Kidney epithelial cell (primary cell): ENCODE measurements around the gene RPRML. TPM values are rescaled to one million over a fixed set of nuclear protein-coding genes. Genes with fewer than 3 reads are reported as not detected.

Source experiments
- DNase-seq: peaks from one replicate; pipeline ENCODE4 v3.0.0-alpha.2; 2010; ENCODE audit warnings: low read depth
- H3K27me3 ChIP-seq: 2 replicates; pipeline ENCODE4 v1.6.0; 2011; ENCODE audit warnings: low read length; ENCODE audit not compliant: control insufficient read depth, insufficient read depth
- H3K36me3 ChIP-seq: 2 replicates; pipeline ENCODE4 v1.5.1; 2011; ENCODE audit warnings: low read length; ENCODE audit not compliant: control insufficient read depth, insufficient read depth
- H3K4me3 ChIP-seq: 2 replicates; pipeline ENCODE4 v1.5.1; 2011; ENCODE audit warnings: low read depth, mild to moderate bottlenecking, control low read depth, low read length
- total RNA-seq: library from RNA; depleted of rRNA; stranded (reverse); fragments of >200 nt; gene quantifications from 2 replicates; pipeline ENCODE4 v1.2.3, GENCODE V29; 2015
- TF ChIP-seq, protein P1 (sequence below): IDR thresholded peaks from 2 replicates; pipeline ENCODE4 v1.5.1; 2011; ENCODE audit warnings: mild to moderate bottlenecking, moderate library complexity, low read length, control low read depth, inconsistent platforms; ENCODE audit not compliant: insufficient read depth, poor library complexity, severe bottlenecking

Gene RPRML
- total RNA-seq, 1 donor from 2014 or later, result not detected

GRCh38 chr17:46951706-46952105, 27.3 kb downstream of the RPRML start:
- DNase-seq, result no peak
- H3K27me3 ChIP-seq, result peaks cover 23% of the 10 kb centered on the region
- TF ChIP-seq, protein P1, sequence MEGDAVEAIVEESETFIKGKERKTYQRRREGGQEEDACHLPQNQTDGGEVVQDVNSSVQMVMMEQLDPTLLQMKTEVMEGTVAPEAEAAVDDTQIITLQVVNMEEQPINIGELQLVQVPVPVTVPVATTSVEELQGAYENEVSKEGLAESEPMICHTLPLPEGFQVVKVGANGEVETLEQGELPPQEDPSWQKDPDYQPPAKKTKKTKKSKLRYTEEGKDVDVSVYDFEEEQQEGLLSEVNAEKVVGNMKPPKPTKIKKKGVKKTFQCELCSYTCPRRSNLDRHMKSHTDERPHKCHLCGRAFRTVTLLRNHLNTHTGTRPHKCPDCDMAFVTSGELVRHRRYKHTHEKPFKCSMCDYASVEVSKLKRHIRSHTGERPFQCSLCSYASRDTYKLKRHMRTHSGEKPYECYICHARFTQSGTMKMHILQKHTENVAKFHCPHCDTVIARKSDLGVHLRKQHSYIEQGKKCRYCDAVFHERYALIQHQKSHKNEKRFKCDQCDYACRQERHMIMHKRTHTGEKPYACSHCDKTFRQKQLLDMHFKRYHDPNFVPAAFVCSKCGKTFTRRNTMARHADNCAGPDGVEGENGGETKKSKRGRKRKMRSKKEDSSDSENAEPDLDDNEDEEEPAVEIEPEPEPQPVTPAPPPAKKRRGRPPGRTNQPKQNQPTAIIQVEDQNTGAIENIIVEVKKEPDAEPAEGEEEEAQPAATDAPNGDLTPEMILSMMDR, result no peak
- no peaks in the 10 kb centered on the region for H3K36me3 ChIP-seq
- H3K4me3 ChIP-seq, result no peak overlapping the region

DNA sequence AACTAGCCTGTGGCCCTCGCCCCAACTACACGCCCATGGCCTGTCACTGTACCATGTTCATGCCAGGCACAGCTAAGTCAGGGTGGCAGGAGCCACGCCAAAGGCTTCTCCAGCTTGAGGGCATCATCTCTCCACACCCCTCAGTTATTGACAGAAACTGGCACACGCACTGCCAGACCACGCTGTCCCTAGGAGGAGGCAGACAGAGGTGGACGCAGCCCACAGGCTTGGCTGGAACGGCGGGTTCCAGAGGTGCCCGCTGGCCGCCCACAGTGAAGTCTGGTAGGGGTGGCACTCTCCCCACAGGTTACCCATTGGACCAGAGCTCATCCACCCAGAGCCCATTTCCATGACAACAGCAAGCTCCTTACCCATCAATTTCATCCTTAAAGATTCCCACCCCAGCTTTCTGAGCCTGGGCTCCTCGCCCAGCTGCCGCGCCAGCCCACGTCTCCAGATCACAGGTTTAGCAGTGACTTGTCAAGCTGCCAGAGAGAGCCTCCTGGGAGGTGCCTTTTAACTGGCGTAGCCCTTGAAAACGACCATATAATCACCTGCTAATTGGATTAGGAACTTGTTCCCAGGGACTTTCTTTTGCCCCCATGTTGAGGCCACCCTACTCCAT, 27.9 kb downstream of the RPRML start:
- Histone ChIP-seq H3K36me3 (no peaks in the 10 kb centered on the region), H3K4me3 (no peak overlapping the region), H3K27me3 (peaks cover 23% of the 10 kb centered on the region)
- no peak for DNase-seq
- TF ChIP-seq, protein P1, result no peak

DNA sequence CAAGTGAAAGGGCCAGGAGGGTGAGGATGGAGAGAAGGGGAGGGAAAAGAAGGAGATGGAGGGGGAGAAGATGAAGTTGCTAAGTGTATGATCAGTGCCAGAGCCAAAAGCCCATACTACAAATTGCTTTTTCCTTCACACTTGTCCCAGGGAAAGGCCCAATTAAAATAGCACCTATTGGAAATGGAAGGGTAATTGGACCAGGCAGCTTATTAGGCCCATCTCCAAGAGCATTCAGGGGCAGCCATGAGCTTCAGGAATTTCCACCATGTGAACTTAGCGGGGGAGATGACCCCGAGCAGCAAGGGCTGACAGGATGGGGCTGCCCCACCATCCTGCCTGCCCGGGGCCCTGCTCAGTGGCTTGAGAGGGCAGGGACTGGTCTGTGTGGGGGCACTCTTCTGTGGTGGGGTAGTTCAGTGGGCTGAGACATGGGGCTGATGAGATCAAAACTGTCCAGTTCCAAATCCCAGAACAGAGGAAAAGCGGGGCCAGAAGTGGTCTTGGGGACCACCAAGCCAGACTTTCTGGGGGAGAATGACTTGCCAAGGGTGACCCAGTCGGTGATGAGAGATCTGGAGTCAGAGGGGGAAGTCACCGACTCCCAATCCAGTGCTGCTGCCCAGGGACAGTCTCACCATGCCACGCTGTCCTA, 28.6 kb downstream of the RPRML start:
- H3K4me3 ChIP-seq, result no peak overlapping the region
- TF ChIP-seq, protein P1, result no peak
- no peaks in the 10 kb centered on the region for H3K36me3 ChIP-seq
- H3K27me3 ChIP-seq, result peaks cover 23% of the 10 kb centered on the region
- no peak for DNase-seq

- H3K4me3 ChIP-seq, result no peak overlapping the region
- TF ChIP-seq, protein P1, result no peak
- peaks cover 23% of the 10 kb centered on the region for H3K27me3 ChIP-seq
- DNase-seq, result no peak
- H3K36me3 ChIP-seq, result no peaks in the 10 kb centered on the region
These were observed 29.5 kb downstream of the RPRML start for GRCh38 chr17:46949291-46950174.

GRCh38 chr17:46948544-46948943, 30.5 kb downstream of the RPRML start:
- H3K4me3 ChIP-seq, result no peak overlapping the region
- H3K27me3 ChIP-seq, result peaks cover 27% of the 10 kb centered on the region
- DNase-seq, result no peak
- H3K36me3 ChIP-seq, result no peaks in the 10 kb centered on the region
- TF ChIP-seq, protein P1, result no peak
